Measurements from ENCODE around the gene TMED1. TPM values are rescaled to one million over a fixed set of nuclear protein-coding genes. Genes with fewer than 3 reads are reported as not detected.

TMED1 gene
- polyA plus RNA-seq, 1 donor (not counting 4 experiments of a cell fraction or from before 2014, with no cell fraction given), result 18.2 TPM

DNA sequence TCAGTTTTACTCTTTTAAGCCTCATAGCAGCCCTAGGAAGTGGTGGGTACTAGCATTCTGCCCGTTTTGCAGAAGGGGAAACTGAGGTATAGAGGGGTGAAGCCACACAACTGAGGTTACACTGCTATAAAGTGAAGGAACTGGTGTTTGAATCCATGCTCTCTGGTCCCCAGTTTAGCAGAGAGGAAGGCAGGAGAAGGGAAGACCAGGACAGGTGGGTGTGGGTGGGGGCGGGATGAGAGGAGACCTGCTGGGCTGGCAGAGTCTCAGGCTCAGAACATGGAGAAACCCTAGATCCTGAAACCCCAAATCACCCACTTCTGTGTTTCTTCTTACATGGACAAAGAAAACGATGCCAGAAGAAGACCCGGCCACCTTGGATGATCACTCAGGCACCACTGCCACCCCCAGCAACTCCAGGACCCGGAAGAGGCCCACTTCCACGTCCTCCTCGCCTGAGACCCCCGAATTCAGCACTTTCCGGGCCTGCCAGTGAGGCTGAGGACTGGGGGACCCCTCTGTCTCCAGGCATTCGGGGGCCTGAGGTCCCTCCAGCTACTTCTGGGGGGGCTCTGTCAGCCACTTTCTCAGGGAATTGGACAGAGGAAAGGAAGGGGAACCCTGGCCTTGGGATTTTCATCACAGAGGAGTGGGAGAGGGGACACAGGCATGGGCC, 33.0 kb upstream of the TMED1 start:
- DNase-seq (ENCODE audit: low read depth, low spot score) (no peak), FAIRE-seq (no peak)
- Histone ChIP-seq H3K27ac (ENCODE audit: control insufficient read depth, insufficient read depth, low read length) (no peak overlapping the region), H3K36me3 (ENCODE audit: control insufficient read depth in 2 of 2, extremely low read depth in 1 of 2, insufficient read depth in 2 of 2, low read length in 2 of 2) (no peaks in the 10 kb centered on the region), H3K27me3 (ENCODE audit: control insufficient read depth, extremely low read depth, insufficient read depth, low read length) (no peaks in the 10 kb centered on the region), H3K9me3 (ENCODE audit: control insufficient read depth, low read depth, low read length) (no peaks in the 10 kb centered on the region), H3K4me2 (ENCODE audit: control insufficient read depth, extremely low read depth, insufficient read depth, low read depth, low read length) (no peak overlapping the region), H3K4me3 (ENCODE audit: control insufficient read depth in 2 of 3, extremely low read depth in 1 of 3, insufficient read depth in 2 of 3, low read depth in 1 of 3, low read length in 3 of 3) (no peak overlapping the region), H4K20me1 (ENCODE audit: control insufficient read depth, extremely low read depth, insufficient read depth, low read length) (no peaks in the 10 kb centered on the region), H3K9ac (ENCODE audit: control insufficient read depth, extremely low read depth, insufficient read depth, low read length) (no peak overlapping the region), H2AFZ (ENCODE audit: control insufficient read depth, low read length) (no peak overlapping the region), H3K4me1 (ENCODE audit: control insufficient read depth, extremely low read depth, insufficient read depth, low read length) (peaks cover 15% of the 10 kb centered on the region), H3K79me2 (ENCODE audit: control insufficient read depth, insufficient read depth, low read length) (peaks cover 19% of the 10 kb centered on the region), H3K9me1 (ENCODE audit: control insufficient read depth, extremely low read depth, insufficient read depth, low read length) (no peaks in the 10 kb centered on the region)
- dilution Hi-C loops (cut with MboI; ENCODE audit: extremely low pct_ligation_motif_present, low sequenced_read_pairs), result no loop called here
- TF ChIP-seq EZH2 (IDR thresholded peaks at IDR 0.05; ENCODE audit: low read length), result no peak
- TF ChIP-seq, protein P1, sequence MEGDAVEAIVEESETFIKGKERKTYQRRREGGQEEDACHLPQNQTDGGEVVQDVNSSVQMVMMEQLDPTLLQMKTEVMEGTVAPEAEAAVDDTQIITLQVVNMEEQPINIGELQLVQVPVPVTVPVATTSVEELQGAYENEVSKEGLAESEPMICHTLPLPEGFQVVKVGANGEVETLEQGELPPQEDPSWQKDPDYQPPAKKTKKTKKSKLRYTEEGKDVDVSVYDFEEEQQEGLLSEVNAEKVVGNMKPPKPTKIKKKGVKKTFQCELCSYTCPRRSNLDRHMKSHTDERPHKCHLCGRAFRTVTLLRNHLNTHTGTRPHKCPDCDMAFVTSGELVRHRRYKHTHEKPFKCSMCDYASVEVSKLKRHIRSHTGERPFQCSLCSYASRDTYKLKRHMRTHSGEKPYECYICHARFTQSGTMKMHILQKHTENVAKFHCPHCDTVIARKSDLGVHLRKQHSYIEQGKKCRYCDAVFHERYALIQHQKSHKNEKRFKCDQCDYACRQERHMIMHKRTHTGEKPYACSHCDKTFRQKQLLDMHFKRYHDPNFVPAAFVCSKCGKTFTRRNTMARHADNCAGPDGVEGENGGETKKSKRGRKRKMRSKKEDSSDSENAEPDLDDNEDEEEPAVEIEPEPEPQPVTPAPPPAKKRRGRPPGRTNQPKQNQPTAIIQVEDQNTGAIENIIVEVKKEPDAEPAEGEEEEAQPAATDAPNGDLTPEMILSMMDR (optimal IDR thresholded peaks at IDR 0.05 in 1 of 3, IDR thresholded peaks at IDR 0.05 in 1 of 3, conservative IDR thresholded peaks at IDR 0.05 in 1 of 3; ENCODE audit: extremely low read depth in 1 of 3, insufficient read depth in 2 of 3, low read length in 3 of 3), result no peak

DNA sequence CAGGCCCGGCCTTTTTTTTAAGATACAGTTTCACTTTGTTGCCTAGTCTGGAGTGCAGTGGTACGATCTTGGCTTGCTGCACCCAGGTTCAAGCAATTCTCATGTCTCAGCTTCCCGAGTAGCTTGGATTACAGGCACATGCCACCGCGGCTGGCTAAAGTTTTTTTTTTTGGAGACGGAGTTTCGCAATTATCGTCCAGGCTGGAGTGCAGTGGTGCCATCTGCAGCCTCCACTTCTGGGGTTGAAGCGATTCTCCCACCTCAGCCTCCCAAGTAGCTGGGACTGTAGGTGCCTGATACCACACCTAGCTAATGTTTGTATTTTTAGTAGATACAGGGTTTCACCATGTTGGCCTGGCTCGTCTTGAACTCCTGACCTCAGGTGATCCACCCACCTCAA, 30.5 kb upstream of the TMED1 start:
- Histone ChIP-seq H2AFZ (ENCODE audit: control insufficient read depth, low read length) (no peak overlapping the region), H3K9ac (ENCODE audit: control insufficient read depth, extremely low read depth, insufficient read depth, low read length) (no peak overlapping the region), H3K27me3 (ENCODE audit: control insufficient read depth, extremely low read depth, insufficient read depth, low read length) (no peaks in the 10 kb centered on the region), H3K4me3 (ENCODE audit: control insufficient read depth in 2 of 3, extremely low read depth in 1 of 3, insufficient read depth in 2 of 3, low read depth in 1 of 3, low read length in 3 of 3) (no peak overlapping the region), H3K36me3 (ENCODE audit: control insufficient read depth in 2 of 2, extremely low read depth in 1 of 2, insufficient read depth in 2 of 2, low read length in 2 of 2) (no peaks in the 10 kb centered on the region), H4K20me1 (ENCODE audit: control insufficient read depth, extremely low read depth, insufficient read depth, low read length) (no peaks in the 10 kb centered on the region), H3K4me2 (ENCODE audit: control insufficient read depth, extremely low read depth, insufficient read depth, low read depth, low read length) (no peak overlapping the region), H3K79me2 (ENCODE audit: control insufficient read depth, insufficient read depth, low read length) (no peaks in the 10 kb centered on the region), H3K27ac (ENCODE audit: control insufficient read depth, insufficient read depth, low read length) (no peak overlapping the region), H3K9me3 (ENCODE audit: control insufficient read depth, low read depth, low read length) (no peaks in the 10 kb centered on the region), H3K9me1 (ENCODE audit: control insufficient read depth, extremely low read depth, insufficient read depth, low read length) (no peaks in the 10 kb centered on the region), H3K4me1 (ENCODE audit: control insufficient read depth, extremely low read depth, insufficient read depth, low read length) (peaks cover 8% of the 10 kb centered on the region)
- dilution Hi-C loops (cut with MboI; ENCODE audit: extremely low pct_ligation_motif_present, low sequenced_read_pairs), result no loop called here
- TF ChIP-seq, protein P1 (optimal IDR thresholded peaks at IDR 0.05 in 1 of 3, IDR thresholded peaks at IDR 0.05 in 1 of 3, conservative IDR thresholded peaks at IDR 0.05 in 1 of 3; ENCODE audit: extremely low read depth in 1 of 3, insufficient read depth in 2 of 3, low read length in 3 of 3), result no peak
- TF ChIP-seq EZH2 (IDR thresholded peaks at IDR 0.05; ENCODE audit: low read length), result no peak
- FAIRE-seq (no peak), DNase-seq (ENCODE audit: low read depth, low spot score) (no peak)
